Transverse colon (tissue), 4 donors: Measurements from ENCODE around the gene EXT2. TPM values are rescaled to one million over a fixed set of nuclear protein-coding genes. Genes with fewer than 3 reads are reported as not detected.

Experiments used
- DNase-seq: peaks from one replicate; pipeline ENCODE4 v3.0.0-alpha.2; 2019
- H3K27ac ChIP-seq, 4 donors: fragments of 200-600 bp; sonication (generic); 2 replicates each; pipeline ENCODE4 v1.5.1; 2016 to 2018; ENCODE audit warnings: inconsistent platforms in 4 of 4
- H3K27me3 ChIP-seq: fragments of 200-600 bp; sonication (generic); 2 replicates; pipeline ENCODE4 v1.5.1; 2017; ENCODE audit warnings: inconsistent platforms
- H3K36me3 ChIP-seq, 4 donors: fragments of 200-600 bp; sonication (generic); 2 replicates each; pipeline ENCODE4 v1.5.1; 2017 to 2019; ENCODE audit warnings: inconsistent platforms in 4 of 4
- H3K4me1 ChIP-seq, 4 donors: fragments of 200-600 bp; sonication (generic); 2 replicates each; pipeline ENCODE4 v1.5.1; 2017 to 2020; ENCODE audit warnings: inconsistent platforms in 4 of 4
- H3K4me3 ChIP-seq, 4 donors: fragments of 200-600 bp; sonication (generic); 1 replicate in 1 of 4; 2 replicates in 3 of 4; pipeline versions ENCODE4 v1.5.1 to v1.6.1; 2017 to 2019; ENCODE audit warnings: inconsistent platforms in 4 of 4
- H3K9me3 ChIP-seq, 2 donors: fragments of 200-600 bp; sonication (generic); 2 replicates each; pipeline ENCODE4 v1.5.1; 2017 to 2019; ENCODE audit warnings: inconsistent platforms in 2 of 2
- CTCF ChIP-seq, 5 experiments: fragments of 200-600 bp in 3 of 5; fragments of 450-650 bp in 2 of 5; sonication (generic) in 3 of 5; IDR thresholded peaks; 1 replicate in 2 of 5; 2 replicates in 3 of 5; pipeline ENCODE4 v1.5.1; 2016 to 2017; ENCODE audit warnings: antibody characterized with exemption in 5 of 5, inconsistent platforms in 3 of 5, mild to moderate bottlenecking in 2 of 5, moderate library complexity in 1 of 5
- EP300 ChIP-seq: sonication (generic); formaldehyde crosslinking; IDR thresholded peaks from one replicate; pipeline ENCODE4 v1.6.1; 2017; ENCODE audit warnings: antibody characterized with exemption, low read depth
- POLR2A ChIP-seq: fragments of 450-650 bp; IDR thresholded peaks from one replicate; pipeline ENCODE4 v1.6.1; 2016; ENCODE audit warnings: antibody characterized with exemption, mild to moderate bottlenecking, moderate library complexity
- POLR2AphosphoS5 ChIP-seq, 3 donors: sonication (generic); formaldehyde crosslinking; IDR thresholded peaks; one replicate each; pipeline ENCODE4 v1.6.1; 2016; ENCODE audit warnings: antibody characterized with exemption in 3 of 3
- WGBS, 2 donors: methylation state at CpG; one replicate each; pipeline ENCODE4 v1.1.5; 2018; ENCODE audit warnings: low coverage in 1 of 2; 5-methylcytosine and 5-hydroxymethylcytosine counted together
- in situ Hi-C, 4 donors: fragments of 200-750 bp; cut with MboI; loops; one replicate each; pipeline versions ENCODE4 v1.15.0 to v1.15.1; 2017; ENCODE audit warnings: low sequenced_read_pairs in 3 of 4, low pct_ligation_motif_present in 1 of 4, low pct_unique_long_range_greater_than_20kb in 1 of 4
- intact Hi-C: fragments of 100-400 bp; cut with DNase I; formaldehyde crosslinking; loops from one replicate; pipeline ENCODE4 v1.15.1; 2023; ENCODE audit warnings: low total_unique reads
- total RNA-seq, 4 donors: library from RNA; depleted of rRNA; stranded (reverse); fragments of >200 nt; gene quantifications; one replicate each; pipeline ENCODE4 v1.1.0, GENCODE V29; 2016

EXT2 gene
- total RNA-seq, 4 donors from 2014 or later = 32.2 to 82.9 (median 59.6) TPM

- in situ Hi-C loops (no loop called here), intact Hi-C loops (no loop called here)
- DNase-seq = no peak
- H3K36me3 ChIP-seq = peaks cover 0 to 7% (median 2%) of the 10 kb centered on the region in 4 donors
- TF ChIP-seq CTCF (IDR thresholded peaks at IDR 0.05) (no peak), POLR2A (no peak), EP300 (no peak), POLR2AphosphoS5 (IDR thresholded peaks at IDR 0.05) (no peak)
- WGBS, 2 donors = 43 to 72% methylated on average over 1 of the region's 1 CpG
- no peaks in the 10 kb centered on the region for H3K27me3 ChIP-seq
- no peaks in the 10 kb centered on the region for H3K9me3 ChIP-seq
- H3K27ac ChIP-seq = no peak overlapping the region
- H3K4me3 ChIP-seq = no peak overlapping the region
- peaks cover 0 to 5% (median 0%) of the 10 kb centered on the region in 4 donors for H3K4me1 ChIP-seq
Observed at GRCh38 chr11:44137057-44137456, 41.6 kb downstream of the EXT2 start.

- no peak overlapping the region for H3K27ac ChIP-seq
- DNase-seq = no peak
- TF ChIP-seq EP300 (no peak), CTCF (IDR thresholded peaks at IDR 0.05) (no peak), POLR2A (no peak), POLR2AphosphoS5 (IDR thresholded peaks at IDR 0.05) (no peak)
- in situ Hi-C loops = no loop called here
- no peak overlapping the region for H3K4me3 ChIP-seq
- H3K9me3 ChIP-seq = no peaks in the 10 kb centered on the region
- H3K27me3 ChIP-seq = no peaks in the 10 kb centered on the region
- H3K4me1 ChIP-seq = peaks cover 0 to 5% (median 0%) of the 10 kb centered on the region in 4 donors
- peaks cover 0 to 7% (median 0%) of the 10 kb centered on the region in 4 donors for H3K36me3 ChIP-seq
- intact Hi-C loops = no loop called here
- WGBS, 2 donors = 84 to 85% methylated on average over 2 of the region's 2 CpGs
Observed at GRCh38 chr11:44138286-44138685, 42.8 kb downstream of the EXT2 start.

- Histone ChIP-seq H3K27me3 (no peaks in the 10 kb centered on the region), H3K4me1 (no peaks in the 10 kb centered on the region), H3K9me3 (no peaks in the 10 kb centered on the region), H3K27ac (no peak overlapping the region), H3K4me3 (no peak overlapping the region), H3K36me3 (peaks cover 0 to 7% (median 1%) of the 10 kb centered on the region in 4 donors)
- in situ Hi-C loops (no loop called here), intact Hi-C loops (no loop called here)
- DNase-seq = no peak
- TF ChIP-seq CTCF (IDR thresholded peaks at IDR 0.05) = no peak
- no peak for TF ChIP-seq EP300
- TF ChIP-seq POLR2AphosphoS5 (IDR thresholded peaks at IDR 0.05) = no peak
- no peak for TF ChIP-seq POLR2A
- 87 to 93% methylated on average over 2 of the region's 2 CpGs for WGBS, 2 donors
Observed at GRCh38 chr11:44138980-44139379, 43.5 kb downstream of the EXT2 start.

GRCh38 chr11:44139565-44140330, 44.3 kb downstream of the EXT2 start:
- Histone ChIP-seq H3K4me3 (no peak overlapping the region), H3K27ac (no peak overlapping the region), H3K4me1 (no peaks in the 10 kb centered on the region), H3K36me3 (peaks cover 0 to 8% (median 2%) of the 10 kb centered on the region in 4 donors), H3K9me3 (no peaks in the 10 kb centered on the region), H3K27me3 (no peaks in the 10 kb centered on the region)
- in situ Hi-C loops (no loop called here), intact Hi-C loops (no loop called here)
- TF ChIP-seq POLR2A (no peak), CTCF (IDR thresholded peaks at IDR 0.05) (no peak), EP300 (no peak), POLR2AphosphoS5 (IDR thresholded peaks at IDR 0.05) (no peak)
- 86 to 90% methylated on average over 13 of the region's 13 CpGs for WGBS, 2 donors
- no peak for DNase-seq
